HG02938 (cell line): ENCODE data around the gene UCHL1.
"Not testable (repeated sequence)": the region's sequence is repeated elsewhere in the genome, so short reads cannot be mapped to it uniquely, and the experiment has no call there.

Experiments used
- ATAC-seq: cut with Tn5 transposase; IDR thresholded peaks from one replicate; pipeline ENCODE4 v1.9.1; 2021; ENCODE audit warnings: mild to moderate bottlenecking, moderate library complexity; ENCODE audit not compliant: unreplicated experiment

UCHL1 gene

GRCh38 chr4:41287852-41288251 is 31.1 kb downstream of the UCHL1 start:
- no peak for ATAC-seq

DNA sequence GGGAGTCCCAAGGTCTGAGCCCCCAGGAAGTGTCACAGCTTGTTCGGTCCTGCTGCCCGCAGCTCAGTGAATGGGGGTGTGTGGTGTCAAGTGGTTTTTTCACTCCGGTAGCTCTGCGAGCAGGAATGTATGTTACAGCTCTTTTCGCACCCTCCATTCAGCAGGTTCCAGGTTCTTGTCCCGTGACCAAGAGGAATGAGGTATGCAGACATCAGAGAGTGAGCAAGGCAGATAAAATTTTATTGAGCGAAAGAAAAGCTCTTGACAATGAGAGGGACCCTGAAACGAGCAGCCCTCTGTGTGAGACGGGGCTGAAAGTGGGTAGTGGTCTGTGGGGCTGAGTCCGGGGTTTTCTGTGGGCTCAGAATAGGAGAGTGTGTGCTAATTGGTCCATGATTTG is 31.5 kb downstream of the UCHL1 start:
- no peak for ATAC-seq

DNA sequence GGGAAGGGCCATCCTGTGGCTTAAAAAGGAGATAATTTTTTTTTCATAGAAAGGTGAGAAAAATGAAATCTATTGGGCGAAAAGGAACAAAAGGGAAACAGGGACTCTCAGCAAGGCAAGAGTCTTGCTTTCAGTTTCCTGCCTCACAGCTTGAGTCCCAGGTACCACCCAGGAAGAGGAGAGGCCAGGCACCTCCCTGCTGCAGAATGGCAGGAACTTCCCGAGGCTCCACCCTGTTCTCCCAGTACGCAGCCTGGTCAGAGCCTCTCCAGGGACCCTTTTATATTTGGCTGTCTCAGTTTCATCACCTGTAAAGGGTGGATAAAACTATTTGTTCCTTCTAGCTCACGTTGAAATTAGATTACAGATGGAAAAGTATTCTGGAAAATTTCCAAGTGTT is 33.8 kb downstream of the UCHL1 start:
- no peak for ATAC-seq

DNA sequence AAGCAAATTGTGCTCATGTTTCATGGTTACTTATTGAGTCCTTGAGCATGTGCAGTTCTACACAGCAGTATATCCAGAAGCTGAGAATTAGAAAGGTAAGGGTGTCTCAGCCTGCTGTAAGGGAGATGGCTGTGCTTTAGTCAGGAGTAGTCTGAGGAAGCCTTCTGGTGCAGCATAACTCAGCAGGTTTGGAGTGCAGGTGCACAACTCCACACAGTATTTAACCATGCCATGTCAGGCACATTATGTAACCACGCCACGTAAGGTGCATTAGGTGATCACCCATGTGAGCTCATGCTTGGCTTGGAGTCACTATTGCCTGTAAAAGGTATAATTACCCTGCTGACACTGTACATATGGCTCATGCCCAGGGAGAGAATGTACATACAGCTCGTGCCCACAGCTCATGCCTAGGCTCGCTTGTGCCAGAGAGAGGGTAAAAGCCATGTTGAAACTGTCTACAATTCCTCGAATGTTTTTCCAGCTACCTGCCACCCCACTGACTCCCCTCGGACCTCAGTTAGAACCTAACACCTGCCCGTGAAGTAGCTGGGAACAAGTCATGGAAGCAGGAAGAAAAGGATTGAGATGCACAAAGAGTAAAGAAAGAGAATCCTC is 37.8 kb downstream of the UCHL1 start:
- ATAC-seq, result no peak

DNA sequence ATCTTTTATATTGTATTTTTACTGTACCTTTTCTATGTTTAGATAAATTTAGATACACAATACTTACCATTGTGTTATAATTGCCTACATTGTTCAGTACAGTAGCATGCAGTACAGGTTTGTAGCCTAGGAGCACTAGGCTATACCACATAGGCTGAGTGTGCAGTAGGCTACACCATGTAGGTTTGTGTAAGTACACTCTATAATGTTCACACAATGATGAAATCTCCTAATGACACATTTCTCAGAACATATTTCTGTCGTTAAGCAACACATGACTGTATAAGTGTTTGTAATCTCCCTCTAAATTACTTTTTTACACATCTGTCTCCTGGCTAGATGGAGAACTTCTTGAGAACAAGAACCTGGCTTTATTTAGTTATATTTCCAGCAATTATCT is 40.3 kb downstream of the UCHL1 start:
- ATAC-seq, result no peak

GRCh38 chr4:41297832-41298231 is 41.1 kb downstream of the UCHL1 start:
- ATAC-seq, result no peak

DNA sequence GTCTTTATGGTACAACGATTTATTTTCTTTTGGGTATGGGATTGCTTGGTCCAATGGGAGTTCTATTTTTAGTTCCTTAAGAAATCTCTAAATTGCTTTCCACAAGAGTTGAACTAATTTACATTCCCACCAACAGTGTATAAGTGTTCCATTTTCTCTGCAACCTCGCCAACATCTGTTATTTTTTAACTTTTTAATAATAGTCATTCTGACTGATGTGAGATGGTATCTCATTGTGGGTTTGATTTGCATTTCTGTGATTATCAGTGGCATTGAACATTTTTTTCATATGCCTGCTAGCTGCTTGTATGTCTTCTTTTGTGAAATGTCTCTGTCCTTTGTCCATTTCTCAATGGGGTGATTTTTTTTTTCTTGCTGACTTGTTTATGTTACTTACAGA is 42.8 kb downstream of the UCHL1 start:
- no peak for ATAC-seq

DNA sequence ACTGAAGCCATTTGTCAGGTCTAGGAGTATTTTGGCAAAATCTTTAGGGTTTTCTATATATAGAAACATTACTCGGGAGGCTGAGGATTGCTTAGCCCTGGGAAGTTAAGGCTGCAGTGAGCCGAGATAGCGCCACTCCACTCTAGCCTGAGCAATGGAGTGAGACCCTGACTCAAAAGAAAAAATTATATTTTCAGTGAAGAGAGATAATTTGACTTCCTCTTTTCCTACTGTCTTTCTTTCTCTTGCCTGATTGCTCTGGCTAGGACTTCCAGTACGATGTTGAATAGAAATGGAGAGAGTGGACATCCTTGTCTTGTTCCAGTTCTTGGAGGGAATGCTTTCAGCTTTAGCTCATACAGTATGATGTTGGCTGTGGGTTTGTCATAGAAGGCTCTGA is 44.4 kb downstream of the UCHL1 start:
- ATAC-seq, result no peak

DNA sequence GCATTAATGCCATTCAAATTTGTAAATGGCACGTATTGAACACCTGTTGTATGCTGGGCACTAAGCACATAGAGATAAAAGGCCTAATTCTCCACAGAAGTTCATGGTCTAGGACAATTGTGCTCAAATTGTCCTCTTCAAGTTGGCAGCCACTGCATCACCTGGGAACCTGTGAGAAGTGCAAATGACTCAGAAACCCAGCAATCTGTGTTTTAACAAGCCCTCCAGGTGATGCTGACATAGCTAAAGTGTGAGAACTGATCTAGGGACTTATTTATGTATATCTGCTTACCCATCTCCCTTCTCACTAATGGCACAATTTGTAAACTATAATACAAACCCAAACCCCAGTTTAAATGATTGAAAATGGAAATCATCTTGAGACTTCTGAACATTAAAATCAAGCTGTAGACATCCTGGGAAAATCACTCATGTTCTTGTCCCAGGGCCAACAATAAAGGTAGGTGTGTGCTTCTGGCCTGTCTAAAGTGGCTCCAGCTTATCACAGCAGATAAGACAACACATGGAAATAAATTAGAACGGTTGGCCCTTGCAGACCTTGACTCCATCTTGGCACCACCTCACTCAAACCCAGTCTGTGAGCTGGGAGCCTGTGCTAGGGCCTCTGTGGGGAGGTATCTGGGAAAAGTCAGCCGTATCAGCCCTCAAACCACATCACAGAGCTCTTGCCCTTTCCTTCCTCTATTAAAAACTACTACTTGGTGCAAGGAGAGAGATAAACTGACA is 46.8 kb downstream of the UCHL1 start:
- ATAC-seq, result no peak

- ATAC-seq, result no peak
These were observed 47.5 kb downstream of the UCHL1 start for GRCh38 chr4:41304221-41304620.

GRCh38 chr4:41305476-41305875 is 48.7 kb downstream of the UCHL1 start:
- ATAC-seq, result no peak

GRCh38 chr4:41307638-41308037 is 50.9 kb downstream of the UCHL1 start:
- no peak for ATAC-seq

DNA sequence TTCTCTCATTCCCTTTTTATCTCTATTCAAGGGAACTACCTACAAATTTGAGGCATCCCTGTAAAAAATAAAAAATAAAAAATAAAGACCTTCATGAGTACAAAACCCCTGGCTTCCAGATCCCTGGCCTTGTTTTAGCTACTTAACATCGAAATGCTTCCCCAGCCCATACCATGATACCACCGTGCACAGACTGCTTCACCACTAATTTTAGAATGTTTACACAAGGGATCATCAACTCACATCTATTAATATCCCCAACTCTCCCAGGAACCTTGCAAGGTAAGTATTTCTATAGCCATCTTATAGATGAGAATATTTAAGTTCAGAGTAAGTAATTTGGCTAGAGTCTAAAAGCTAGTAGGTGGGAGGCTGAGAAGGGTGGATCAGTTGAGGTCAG is 51.7 kb downstream of the UCHL1 start:
- no peak for ATAC-seq

DNA sequence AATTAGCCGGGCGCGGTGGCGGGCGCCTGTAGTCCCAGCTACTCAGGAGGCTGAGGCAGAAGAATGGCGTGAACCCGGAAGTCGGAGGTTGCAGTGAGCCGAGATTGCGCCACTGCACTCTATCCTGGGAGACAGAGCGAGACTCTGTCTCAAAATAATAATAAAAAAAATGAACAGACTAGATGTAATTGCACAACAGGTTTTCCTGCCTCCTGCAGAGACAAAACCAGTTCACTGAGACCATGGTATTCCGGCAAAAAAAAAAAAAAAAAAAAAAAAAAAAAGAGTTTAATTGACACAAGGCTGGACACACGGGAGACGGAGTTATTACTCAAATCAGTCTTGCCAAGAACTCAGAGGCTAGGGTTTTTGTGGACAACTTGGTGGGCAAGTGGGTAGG is 58.7 kb downstream of the UCHL1 start:
- ATAC-seq, result not testable (repeated sequence)

- no peak for ATAC-seq
These were observed 59.1 kb downstream of the UCHL1 start for GRCh38 chr4:41315862-41316261.
